ENCODE measurements around the gene SPPL3. TPM values are rescaled to one million over a fixed set of nuclear protein-coding genes. Genes with fewer than 3 reads are reported as not detected.
A peak's percentile ranks its signal among the peaks of the same experiment; 100 is the strongest.

Gene SPPL3
- total RNA-seq, 1 experiment from 2014 or later, result 51.1 TPM

DNA sequence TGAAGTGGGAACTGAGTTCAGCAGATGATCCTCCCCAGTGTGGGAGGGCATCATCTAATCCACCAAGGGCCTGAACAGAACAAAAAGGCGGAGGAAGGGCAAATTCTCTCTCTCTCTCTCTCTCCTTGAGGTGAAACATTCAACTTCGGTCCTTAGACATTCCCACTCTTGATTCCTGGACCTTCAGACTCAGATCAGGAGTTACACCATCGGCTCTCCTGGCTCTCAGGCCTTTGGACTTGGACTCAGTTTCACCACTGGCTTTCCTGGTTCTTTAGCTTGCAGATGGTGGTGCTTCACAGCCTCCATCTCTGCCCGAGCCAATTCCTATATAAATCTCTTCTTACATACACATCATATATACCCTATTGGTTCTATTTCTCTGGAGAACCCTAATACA is 73.2 kb downstream of the SPPL3 start:
- BruUV-seq (replicated peaks), result no TSS peak
- Histone ChIP-seq H3K27ac (ENCODE audit: low read length) (no peak overlapping the region), H3K4me1 (ENCODE audit: control insufficient read depth, insufficient read depth, low read length) (peaks cover 18% of the 10 kb centered on the region), H3K36me3 (ENCODE audit: control insufficient read depth, insufficient read depth, low read length) (no peaks in the 10 kb centered on the region; the same call in 1 of the 2 replicates), H3K9me3 (ENCODE audit: control insufficient read depth, insufficient read depth, low read depth, low read length) (no peaks in the 10 kb centered on the region), H3K27me3 (ENCODE audit: control insufficient read depth, insufficient read depth, low read length) (no peaks in the 10 kb centered on the region), H3K4me3 (ENCODE audit: low read depth in 2 of 2, low read length in 2 of 2) (no peak overlapping the region)
- CTCF ChIA-PET, result no interaction called here
- peak; percentile 56 for ATAC-seq
- TF ChIP-seq, protein P1, sequence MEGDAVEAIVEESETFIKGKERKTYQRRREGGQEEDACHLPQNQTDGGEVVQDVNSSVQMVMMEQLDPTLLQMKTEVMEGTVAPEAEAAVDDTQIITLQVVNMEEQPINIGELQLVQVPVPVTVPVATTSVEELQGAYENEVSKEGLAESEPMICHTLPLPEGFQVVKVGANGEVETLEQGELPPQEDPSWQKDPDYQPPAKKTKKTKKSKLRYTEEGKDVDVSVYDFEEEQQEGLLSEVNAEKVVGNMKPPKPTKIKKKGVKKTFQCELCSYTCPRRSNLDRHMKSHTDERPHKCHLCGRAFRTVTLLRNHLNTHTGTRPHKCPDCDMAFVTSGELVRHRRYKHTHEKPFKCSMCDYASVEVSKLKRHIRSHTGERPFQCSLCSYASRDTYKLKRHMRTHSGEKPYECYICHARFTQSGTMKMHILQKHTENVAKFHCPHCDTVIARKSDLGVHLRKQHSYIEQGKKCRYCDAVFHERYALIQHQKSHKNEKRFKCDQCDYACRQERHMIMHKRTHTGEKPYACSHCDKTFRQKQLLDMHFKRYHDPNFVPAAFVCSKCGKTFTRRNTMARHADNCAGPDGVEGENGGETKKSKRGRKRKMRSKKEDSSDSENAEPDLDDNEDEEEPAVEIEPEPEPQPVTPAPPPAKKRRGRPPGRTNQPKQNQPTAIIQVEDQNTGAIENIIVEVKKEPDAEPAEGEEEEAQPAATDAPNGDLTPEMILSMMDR (IDR thresholded peaks at IDR 0.05), result no peak
- no peak for TF ChIP-seq TCF7L2 (IDR thresholded peaks at IDR 0.05; ENCODE audit: low read depth, low read length)
- TF ChIP-seq, protein P2, sequence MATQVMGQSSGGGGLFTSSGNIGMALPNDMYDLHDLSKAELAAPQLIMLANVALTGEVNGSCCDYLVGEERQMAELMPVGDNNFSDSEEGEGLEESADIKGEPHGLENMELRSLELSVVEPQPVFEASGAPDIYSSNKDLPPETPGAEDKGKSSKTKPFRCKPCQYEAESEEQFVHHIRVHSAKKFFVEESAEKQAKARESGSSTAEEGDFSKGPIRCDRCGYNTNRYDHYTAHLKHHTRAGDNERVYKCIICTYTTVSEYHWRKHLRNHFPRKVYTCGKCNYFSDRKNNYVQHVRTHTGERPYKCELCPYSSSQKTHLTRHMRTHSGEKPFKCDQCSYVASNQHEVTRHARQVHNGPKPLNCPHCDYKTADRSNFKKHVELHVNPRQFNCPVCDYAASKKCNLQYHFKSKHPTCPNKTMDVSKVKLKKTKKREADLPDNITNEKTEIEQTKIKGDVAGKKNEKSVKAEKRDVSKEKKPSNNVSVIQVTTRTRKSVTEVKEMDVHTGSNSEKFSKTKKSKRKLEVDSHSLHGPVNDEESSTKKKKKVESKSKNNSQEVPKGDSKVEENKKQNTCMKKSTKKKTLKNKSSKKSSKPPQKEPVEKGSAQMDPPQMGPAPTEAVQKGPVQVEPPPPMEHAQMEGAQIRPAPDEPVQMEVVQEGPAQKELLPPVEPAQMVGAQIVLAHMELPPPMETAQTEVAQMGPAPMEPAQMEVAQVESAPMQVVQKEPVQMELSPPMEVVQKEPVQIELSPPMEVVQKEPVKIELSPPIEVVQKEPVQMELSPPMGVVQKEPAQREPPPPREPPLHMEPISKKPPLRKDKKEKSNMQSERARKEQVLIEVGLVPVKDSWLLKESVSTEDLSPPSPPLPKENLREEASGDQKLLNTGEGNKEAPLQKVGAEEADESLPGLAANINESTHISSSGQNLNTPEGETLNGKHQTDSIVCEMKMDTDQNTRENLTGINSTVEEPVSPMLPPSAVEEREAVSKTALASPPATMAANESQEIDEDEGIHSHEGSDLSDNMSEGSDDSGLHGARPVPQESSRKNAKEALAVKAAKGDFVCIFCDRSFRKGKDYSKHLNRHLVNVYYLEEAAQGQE (IDR thresholded peaks at IDR 0.05; ENCODE audit: insufficient read depth in 1 of 2, low read depth in 2 of 2, low read length in 1 of 2), result no peak
- TF ChIP-seq SIN3A (IDR thresholded peaks at IDR 0.05; ENCODE audit: borderline replicate concordance, insufficient read depth, low read depth, low read length), result no peak
- TF ChIP-seq POLR2AphosphoS5 (IDR thresholded peaks at IDR 0.05; ENCODE audit: low read depth, low read length), result no peak
- DNase-seq (ENCODE audit: low read depth, low spot score), result no peak
- intact Hi-C loops (cut with micrococcal nuclease; ENCODE audit: unreplicated experiment), result no loop called here
- in situ Hi-C loops (cut with HindIII; ENCODE audit: low pct_unique_long_range_greater_than_20kb, low sequenced_read_pairs), result no loop called here
- POLR2A ChIA-PET, result no interaction called here

DNA sequence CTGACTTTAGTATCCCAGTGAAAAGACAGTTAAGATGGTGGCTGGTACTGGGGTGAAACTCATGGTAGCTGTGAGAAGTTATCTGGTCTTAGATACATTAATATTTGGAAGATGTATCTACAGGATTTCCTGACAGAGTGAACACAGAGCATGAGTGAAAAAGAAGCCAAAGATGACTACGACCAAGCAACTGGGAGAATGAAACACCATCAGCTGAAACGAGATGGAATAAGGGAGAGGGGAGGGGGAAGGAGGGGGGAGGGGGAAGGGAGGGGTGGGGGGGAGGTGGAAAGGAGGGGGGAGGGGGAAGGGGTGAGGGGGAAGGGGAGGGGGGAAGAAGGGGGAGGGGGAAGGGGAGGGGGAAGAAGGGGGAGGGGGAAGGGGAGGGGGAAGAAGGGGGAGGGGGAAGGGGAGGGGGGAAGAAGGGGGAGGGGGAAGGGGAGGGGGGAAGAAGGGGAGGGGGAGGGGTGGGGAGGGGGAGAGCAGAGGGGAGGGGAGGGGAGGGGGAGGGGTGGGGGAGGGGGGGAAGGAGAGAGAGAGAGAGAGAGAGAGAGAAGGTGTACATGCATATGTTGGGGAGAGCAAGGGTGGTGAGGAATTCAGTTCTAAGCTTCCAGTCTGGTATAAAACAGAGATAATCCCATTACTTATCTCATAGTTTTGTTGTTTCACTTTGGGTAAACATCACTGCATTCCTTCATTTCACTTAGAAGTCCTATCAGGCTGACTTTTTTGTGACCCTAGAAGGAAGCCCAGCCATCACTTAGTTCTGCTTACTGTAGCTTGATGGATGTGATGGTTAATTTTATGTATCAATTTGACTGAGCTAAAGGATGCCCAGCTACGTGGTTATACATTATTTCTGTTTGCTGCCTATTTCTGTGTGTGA is 73.9 kb downstream of the SPPL3 start:
- ATAC-seq (peak; percentile 75), DNase-seq (ENCODE audit: low read depth, low spot score) (no peak)
- no TSS peak for BruUV-seq (replicated peaks)
- Histone ChIP-seq H3K4me1 (ENCODE audit: control insufficient read depth, insufficient read depth, low read length) (peaks cover 18% of the 10 kb centered on the region), H3K27me3 (ENCODE audit: control insufficient read depth, insufficient read depth, low read length) (no peaks in the 10 kb centered on the region), H3K4me3 (ENCODE audit: low read depth in 2 of 2, low read length in 2 of 2) (no peak overlapping the region), H3K9me3 (ENCODE audit: control insufficient read depth, insufficient read depth, low read depth, low read length) (no peaks in the 10 kb centered on the region), H3K27ac (ENCODE audit: low read length) (no peak overlapping the region), H3K36me3 (ENCODE audit: control insufficient read depth, insufficient read depth, low read length) (no peaks in the 10 kb centered on the region; the same call in 1 of the 2 replicates)
- in situ Hi-C loops (cut with HindIII; ENCODE audit: low pct_unique_long_range_greater_than_20kb, low sequenced_read_pairs), result no loop called here
- TF ChIP-seq SIN3A (IDR thresholded peaks at IDR 0.05; ENCODE audit: borderline replicate concordance, insufficient read depth, low read depth, low read length) (no peak), POLR2AphosphoS5 (IDR thresholded peaks at IDR 0.05; ENCODE audit: low read depth, low read length) (no peak), TCF7L2 (IDR thresholded peaks at IDR 0.05; ENCODE audit: low read depth, low read length) (no peak)
- TF ChIP-seq, protein P1 (IDR thresholded peaks at IDR 0.05), result no peak
- TF ChIP-seq, protein P2 (IDR thresholded peaks at IDR 0.05; ENCODE audit: insufficient read depth in 1 of 2, low read depth in 2 of 2, low read length in 1 of 2), result no peak
- intact Hi-C loops (cut with micrococcal nuclease; ENCODE audit: unreplicated experiment), result no loop called here
- POLR2A ChIA-PET, result no interaction called here
- CTCF ChIA-PET, result no interaction called here
